ENCODE results near the gene CHML.

- peak; percentile 58 for TF ChIP-seq CTCF (IDR thresholded peaks at IDR 0.05)
- no peak for TF ChIP-seq EZH2 (IDR thresholded peaks at IDR 0.05)
- TF ChIP-seq EZH2phosphoT487 (IDR thresholded peaks at IDR 0.05), result no peak
Observed at GRCh38 chr1:241605146-241605805, 34.9 kb downstream of the CHML start.
